Spinal cord (tissue), 10 donors: ENCODE results near the gene NRDC. TPM values are rescaled to one million over a fixed set of nuclear protein-coding genes. Genes with fewer than 3 reads are reported as not detected.

ENCODE experiments used
- DNase-seq, 6 donors: peaks; one replicate each; pipeline versions ENCODE4 v3.0.0 to v3.0.0-alpha.2; 2013 to 2015; ENCODE audit warnings: low spot score in 6 of 6, low read depth in 4 of 6
- H3K27ac ChIP-seq: one replicate; pipeline ENCODE4 v1.5.1; 2013; ENCODE audit warnings: low read depth, low read length, control low read depth
- H3K27me3 ChIP-seq: one replicate; pipeline ENCODE4 v1.6.1; 2013; ENCODE audit warnings: low read length; ENCODE audit not compliant: control insufficient read depth, insufficient read depth
- H3K36me3 ChIP-seq: one replicate; pipeline ENCODE4 v1.6.1; 2013; ENCODE audit warnings: low read length; ENCODE audit not compliant: control insufficient read depth, insufficient read depth
- H3K4me1 ChIP-seq: one replicate; pipeline ENCODE4 v1.6.1; 2013; ENCODE audit warnings: low read length; ENCODE audit not compliant: control insufficient read depth, insufficient read depth
- H3K4me3 ChIP-seq: one replicate; pipeline ENCODE4 v1.5.1; 2013; ENCODE audit warnings: low read depth, low read length, control low read depth
- H3K9me3 ChIP-seq: one replicate; pipeline ENCODE4 v1.6.1; 2013; ENCODE audit warnings: low read length; ENCODE audit not compliant: control insufficient read depth, insufficient read depth
- WGBS: methylation state at CpG from one replicate; pipeline ENCODE4 v1.1.5; 2013; ENCODE audit warnings: missing lambda C conversion rate; ENCODE audit not compliant: insufficient coverage; 5-methylcytosine and 5-hydroxymethylcytosine counted together
- polyA plus RNA-seq, 2 donors: library from polyadenylated mRNA; unstranded; fragments of 120-200 nt; gene quantifications; one replicate each; pipeline ENCODE4 v1.2.1, GENCODE V29; 2013; ENCODE audit not compliant: insufficient read length in 2 of 2
- total RNA-seq, 2 donors: library from RNA; depleted of rRNA in 1 of 2; stranded (reverse); fragments of 120-200 nt in 1 of 2; fragments of >200 nt in 1 of 2; gene quantifications; one replicate each; pipeline versions ENCODE4 v1.2.3 to v1.2.4, GENCODE V29; 2013 to 2014
- donor health status: healthy.

NRDC gene
- total and polyA plus RNA-seq, 4 donors, result 89.3 to 146 (median 109) TPM

- DNase-seq, result no peak
- H3K27me3 ChIP-seq, result no peaks in the 10 kb centered on the region
- H3K36me3 ChIP-seq, result peaks cover 22% of the 10 kb centered on the region
- WGBS, result 86% methylated on average over 1 of the region's 1 CpG
- H3K4me1 ChIP-seq, result no peaks in the 10 kb centered on the region
- no peak overlapping the region for H3K27ac ChIP-seq
- H3K9me3 ChIP-seq, result no peaks in the 10 kb centered on the region
- no peak overlapping the region for H3K4me3 ChIP-seq
Observed at GRCh38 chr1:51791888-51792287, 86.6 kb downstream of the NRDC start.

- H3K4me1 ChIP-seq, result no peaks in the 10 kb centered on the region
- H3K9me3 ChIP-seq, result no peaks in the 10 kb centered on the region
- no peak overlapping the region for H3K4me3 ChIP-seq
- no peaks in the 10 kb centered on the region for H3K27me3 ChIP-seq
- DNase-seq, result no peak
- WGBS, result 89% methylated on average over 4 of the region's 6 CpGs
- H3K27ac ChIP-seq, result no peak overlapping the region
- H3K36me3 ChIP-seq, result peaks cover 22% of the 10 kb centered on the region
Observed at GRCh38 chr1:51790385-51790784, 88.1 kb downstream of the NRDC start.

- H3K27ac ChIP-seq, result no peak overlapping the region
- H3K4me1 ChIP-seq, result no peaks in the 10 kb centered on the region
- no peaks in the 10 kb centered on the region for H3K9me3 ChIP-seq
- DNase-seq, result no peak
- H3K4me3 ChIP-seq, result no peak overlapping the region
- no peaks in the 10 kb centered on the region for H3K27me3 ChIP-seq
- WGBS, result no CpG with 5 or more reads among the region's 1 CpG
- peaks cover 26% of the 10 kb centered on the region for H3K36me3 ChIP-seq
Observed at GRCh38 chr1:51789342-51789741, 89.2 kb downstream of the NRDC start.

GRCh38 chr1:51788938-51789337, 89.6 kb downstream of the NRDC start:
- Histone ChIP-seq H3K36me3 (peaks cover 25% of the 10 kb centered on the region), H3K27ac (no peak overlapping the region), H3K4me1 (no peaks in the 10 kb centered on the region), H3K4me3 (no peak overlapping the region), H3K27me3 (no peaks in the 10 kb centered on the region), H3K9me3 (no peaks in the 10 kb centered on the region)
- DNase-seq, result no peak
- WGBS, result 60% methylated on average over 1 of the region's 2 CpGs

GRCh38 chr1:51784997-51785421, 93.5 kb downstream of the NRDC start:
- WGBS, result 80% methylated on average over 2 of the region's 4 CpGs
- Histone ChIP-seq H3K9me3 (no peaks in the 10 kb centered on the region), H3K4me3 (no peak overlapping the region), H3K36me3 (peaks cover 8% of the 10 kb centered on the region), H3K4me1 (no peaks in the 10 kb centered on the region), H3K27me3 (no peaks in the 10 kb centered on the region), H3K27ac (no peak overlapping the region)
- DNase-seq, result no peak

- DNase-seq, result no peak
- Histone ChIP-seq H3K27me3 (no peaks in the 10 kb centered on the region), H3K27ac (no peak overlapping the region), H3K4me3 (no peak overlapping the region), H3K4me1 (no peaks in the 10 kb centered on the region), H3K36me3 (peaks cover 8% of the 10 kb centered on the region), H3K9me3 (no peaks in the 10 kb centered on the region)
- no CpG with 5 or more reads among the region's 3 CpGs for WGBS
Observed at GRCh38 chr1:51780927-51781326, 97.6 kb downstream of the NRDC start.

- no peak for DNase-seq
- no peaks in the 10 kb centered on the region for H3K9me3 ChIP-seq
- H3K36me3 ChIP-seq, result peaks cover 8% of the 10 kb centered on the region
- no peaks in the 10 kb centered on the region for H3K4me1 ChIP-seq
- no peak overlapping the region for H3K4me3 ChIP-seq
- no peak overlapping the region for H3K27ac ChIP-seq
- no peaks in the 10 kb centered on the region for H3K27me3 ChIP-seq
Observed at GRCh38 chr1:51776408-51776807, 102.1 kb downstream of the NRDC start.

GRCh38 chr1:51768971-51769588, 109.4 kb downstream of the NRDC start:
- H3K4me1 ChIP-seq, result no peaks in the 10 kb centered on the region
- no peaks in the 10 kb centered on the region for H3K9me3 ChIP-seq
- peak; percentile 10 to 88 (median 30) for DNase-seq
- H3K36me3 ChIP-seq, result peaks cover 16% of the 10 kb centered on the region
- H3K4me3 ChIP-seq, result no peak overlapping the region
- H3K27me3 ChIP-seq, result no peaks in the 10 kb centered on the region
- H3K27ac ChIP-seq, result no peak overlapping the region
- no CpG with 5 or more reads among the region's 6 CpGs for WGBS

GRCh38 chr1:51761351-51761750, 117.2 kb downstream of the NRDC start:
- H3K27me3 ChIP-seq, result no peaks in the 10 kb centered on the region
- H3K9me3 ChIP-seq, result no peaks in the 10 kb centered on the region
- no peaks in the 10 kb centered on the region for H3K4me1 ChIP-seq
- H3K4me3 ChIP-seq, result no peak overlapping the region
- H3K36me3 ChIP-seq, result no peaks in the 10 kb centered on the region
- DNase-seq, result no peak
- no CpG with 5 or more reads among the region's 1 CpG for WGBS
- H3K27ac ChIP-seq, result no peak overlapping the region

GRCh38 chr1:51760872-51761271, 117.7 kb downstream of the NRDC start:
- H3K36me3 ChIP-seq, result no peaks in the 10 kb centered on the region
- DNase-seq, result no peak
- no peaks in the 10 kb centered on the region for H3K4me1 ChIP-seq
- no peak overlapping the region for H3K4me3 ChIP-seq
- no peaks in the 10 kb centered on the region for H3K9me3 ChIP-seq
- 100% methylated on average over 1 of the region's 3 CpGs for WGBS
- H3K27ac ChIP-seq, result no peak overlapping the region
- no peaks in the 10 kb centered on the region for H3K27me3 ChIP-seq
